Measurements from ENCODE around the gene ZNF483. TPM values are rescaled to one million over a fixed set of nuclear protein-coding genes. Genes with fewer than 3 reads are reported as not detected.
"Not testable (repeated sequence)": the region's sequence is repeated elsewhere in the genome, so short reads cannot be mapped to it uniquely, and the experiment has no call there.

ZNF483 gene
- total and polyA plus RNA-seq, 8 donors: 0.06 to 29.7 (median 1.8) TPM; not detected in 2

GRCh38 chr9:111482694-111483438, 42.1 kb upstream of the ZNF483 start:
- Histone ChIP-seq H3K27ac (peak overlapping the region; percentile 97 to 99 (median 98)), H3K27me3 (no peaks in the 10 kb centered on the region), H3K9me3 (no peaks in the 10 kb centered on the region), H3K36me3 (no peaks in the 10 kb centered on the region), H3K4me3 (peak overlapping the region; percentile 70 to 96 (median 87)), H3K4me1 (peaks cover 13 to 47% (median 30%) of the 10 kb centered on the region in 4 donors)
- peak in 1 of 4 donors; percentile 13 for TF ChIP-seq POLR2A (IDR thresholded peaks at IDR 0.05)
- TF ChIP-seq CTCF (IDR thresholded peaks at IDR 0.05): no peak
- TF ChIP-seq POLR2AphosphoS5 (IDR thresholded peaks at IDR 0.05): peak in 2 of 3 donors; percentile 73 to 82
- no peak for TF ChIP-seq EP300 (IDR thresholded peaks at IDR 0.05)
- WGBS, 5 donors: 0 to 1% (median 0%) methylated on average over 35 to 76 of the region's 76 CpGs
- peak; percentile 72 to 90 for DNase-seq
- intact Hi-C loops (cut with DNase I; ENCODE audit: low total_unique reads): no loop called here

- intact Hi-C loops (cut with DNase I; ENCODE audit: low total_unique reads): no loop called here
- Histone ChIP-seq H3K4me1 (peaks cover 13 to 44% (median 28%) of the 10 kb centered on the region in 4 donors), H3K9me3 (no peaks in the 10 kb centered on the region), H3K27me3 (no peaks in the 10 kb centered on the region), H3K36me3 (no peaks in the 10 kb centered on the region), H3K4me3 (peak overlapping the region; percentile 70 to 96 (median 87)), H3K27ac (peak overlapping the region; percentile 97 to 99 (median 98))
- DNase-seq: peak in 1 of 2 donors; percentile 86
- no peak for TF ChIP-seq EP300 (IDR thresholded peaks at IDR 0.05)
- no peak for TF ChIP-seq POLR2AphosphoS5 (IDR thresholded peaks at IDR 0.05)
- no peak for TF ChIP-seq CTCF (IDR thresholded peaks at IDR 0.05)
- TF ChIP-seq POLR2A (IDR thresholded peaks at IDR 0.05): no peak
- 0 to 1% (median 1%) methylated on average over 24 to 78 of the region's 78 CpGs for WGBS, 5 donors
Measured at GRCh38 chr9:111483439-111483857, 41.5 kb upstream of the ZNF483 start.

- peaks cover 13 to 39% (median 25%) of the 10 kb centered on the region in 4 donors for H3K4me1 ChIP-seq
- WGBS, 5 donors: 0 to 1% (median 1%) methylated on average over 18 to 101 of the region's 101 CpGs
- intact Hi-C loops (cut with DNase I; ENCODE audit: low total_unique reads): no loop called here
- no peaks in the 10 kb centered on the region for H3K27me3 ChIP-seq
- H3K9me3 ChIP-seq: no peaks in the 10 kb centered on the region
- TF ChIP-seq EP300 (IDR thresholded peaks at IDR 0.05): no peak
- TF ChIP-seq POLR2AphosphoS5 (IDR thresholded peaks at IDR 0.05): peak in 2 of 3 donors; percentile 41 to 53
- TF ChIP-seq CTCF (IDR thresholded peaks at IDR 0.05): no peak
- peak within 1 kb of the TSS; percentile 97 to 99 (median 98) for H3K27ac ChIP-seq
- H3K4me3 ChIP-seq: peak within 1 kb of the TSS; percentile 70 to 96 (median 87)
- no peaks in the 10 kb centered on the region for H3K36me3 ChIP-seq
- peak; percentile 69 to 91 for DNase-seq
Measured at GRCh38 chr9:111483858-111484571, 41.0 kb upstream of the ZNF483 start, which contains the start of gene ECPAS. Gene ECPAS (minus strand): TSS chr9:111484383. CDS start chr9:111472918, 11,465 bp downstream.

GRCh38 chr9:111484572-111484894, 40.4 kb upstream of the ZNF483 start:
- intact Hi-C loops (cut with DNase I; ENCODE audit: low total_unique reads): no loop called here
- WGBS, 5 donors: 0 to 2% (median 1%) methylated on average over 4 of the region's 4 CpGs

GRCh38 chr9:111497196-111497595, 27.8 kb upstream of the ZNF483 start:
- H3K27ac ChIP-seq; DNase-seq; H3K4me1 ChIP-seq; H3K27me3 ChIP-seq; H3K9me3 ChIP-seq; H3K36me3 ChIP-seq; intact Hi-C loops (cut with DNase I; ENCODE audit: low total_unique reads); H3K4me3 ChIP-seq: not testable (repeated sequence)
- WGBS, 5 donors: 86 to 92% (median 91%) methylated on average over 2 of the region's 2 CpGs

More at GRCh38 chr9:111484572-111484894, 40.4 kb upstream of the ZNF483 start:
- no peak for DNase-seq
- peak overlapping the region; percentile 70 to 96 (median 87) for H3K4me3 ChIP-seq
- no peaks in the 10 kb centered on the region for H3K27me3 ChIP-seq
- no peaks in the 10 kb centered on the region for H3K36me3 ChIP-seq
- H3K4me1 ChIP-seq: peaks cover 13 to 34% (median 23%) of the 10 kb centered on the region in 4 donors
- no peaks in the 10 kb centered on the region for H3K9me3 ChIP-seq
- TF ChIP-seq EP300 (IDR thresholded peaks at IDR 0.05) (no peak), CTCF (IDR thresholded peaks at IDR 0.05) (no peak), POLR2AphosphoS5 (IDR thresholded peaks at IDR 0.05) (no peak), POLR2A (IDR thresholded peaks at IDR 0.05) (no peak)
- H3K27ac ChIP-seq: peak overlapping the region; percentile 97 to 99 (median 98)
